ENCODE data around the gene TRIM24. TPM values are rescaled to one million over a fixed set of nuclear protein-coding genes. Genes with fewer than 3 reads are reported as not detected.

Gene TRIM24
- total RNA-seq, 1 experiment from 2014 or later, result 28.4 TPM

GRCh38 chr7:138607216-138608126 lies 147.4 kb downstream of the TRIM24 start:
- Histone ChIP-seq H3K27ac (ENCODE audit: low read length) (no peak overlapping the region), H3K9me3 (ENCODE audit: control insufficient read depth, insufficient read depth, low read depth, low read length) (no peaks in the 10 kb centered on the region), H3K36me3 (ENCODE audit: control insufficient read depth, insufficient read depth, low read length) (no peaks in the 10 kb centered on the region), H3K4me1 (ENCODE audit: control insufficient read depth, insufficient read depth, low read length) (no peaks in the 10 kb centered on the region), H3K27me3 (ENCODE audit: control insufficient read depth, insufficient read depth, low read length) (no peaks in the 10 kb centered on the region), H3K4me3 (ENCODE audit: low read depth in 2 of 2, low read length in 2 of 2) (no peak overlapping the region)
- no peak for ATAC-seq
- no TSS peak for BruUV-seq (replicated peaks)
- DNase-seq (ENCODE audit: low read depth, low spot score), result no peak
- CTCF ChIA-PET, result no interaction called here
- TF ChIP-seq POLR2AphosphoS5 (IDR thresholded peaks at IDR 0.05; ENCODE audit: low read depth, low read length) (no peak), TCF7L2 (IDR thresholded peaks at IDR 0.05; ENCODE audit: low read depth, low read length) (no peak), SIN3A (IDR thresholded peaks at IDR 0.05; ENCODE audit: borderline replicate concordance, insufficient read depth, low read depth, low read length) (no peak)
- TF ChIP-seq, protein P1, sequence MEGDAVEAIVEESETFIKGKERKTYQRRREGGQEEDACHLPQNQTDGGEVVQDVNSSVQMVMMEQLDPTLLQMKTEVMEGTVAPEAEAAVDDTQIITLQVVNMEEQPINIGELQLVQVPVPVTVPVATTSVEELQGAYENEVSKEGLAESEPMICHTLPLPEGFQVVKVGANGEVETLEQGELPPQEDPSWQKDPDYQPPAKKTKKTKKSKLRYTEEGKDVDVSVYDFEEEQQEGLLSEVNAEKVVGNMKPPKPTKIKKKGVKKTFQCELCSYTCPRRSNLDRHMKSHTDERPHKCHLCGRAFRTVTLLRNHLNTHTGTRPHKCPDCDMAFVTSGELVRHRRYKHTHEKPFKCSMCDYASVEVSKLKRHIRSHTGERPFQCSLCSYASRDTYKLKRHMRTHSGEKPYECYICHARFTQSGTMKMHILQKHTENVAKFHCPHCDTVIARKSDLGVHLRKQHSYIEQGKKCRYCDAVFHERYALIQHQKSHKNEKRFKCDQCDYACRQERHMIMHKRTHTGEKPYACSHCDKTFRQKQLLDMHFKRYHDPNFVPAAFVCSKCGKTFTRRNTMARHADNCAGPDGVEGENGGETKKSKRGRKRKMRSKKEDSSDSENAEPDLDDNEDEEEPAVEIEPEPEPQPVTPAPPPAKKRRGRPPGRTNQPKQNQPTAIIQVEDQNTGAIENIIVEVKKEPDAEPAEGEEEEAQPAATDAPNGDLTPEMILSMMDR (IDR thresholded peaks at IDR 0.05), result no peak
- TF ChIP-seq, protein P2, sequence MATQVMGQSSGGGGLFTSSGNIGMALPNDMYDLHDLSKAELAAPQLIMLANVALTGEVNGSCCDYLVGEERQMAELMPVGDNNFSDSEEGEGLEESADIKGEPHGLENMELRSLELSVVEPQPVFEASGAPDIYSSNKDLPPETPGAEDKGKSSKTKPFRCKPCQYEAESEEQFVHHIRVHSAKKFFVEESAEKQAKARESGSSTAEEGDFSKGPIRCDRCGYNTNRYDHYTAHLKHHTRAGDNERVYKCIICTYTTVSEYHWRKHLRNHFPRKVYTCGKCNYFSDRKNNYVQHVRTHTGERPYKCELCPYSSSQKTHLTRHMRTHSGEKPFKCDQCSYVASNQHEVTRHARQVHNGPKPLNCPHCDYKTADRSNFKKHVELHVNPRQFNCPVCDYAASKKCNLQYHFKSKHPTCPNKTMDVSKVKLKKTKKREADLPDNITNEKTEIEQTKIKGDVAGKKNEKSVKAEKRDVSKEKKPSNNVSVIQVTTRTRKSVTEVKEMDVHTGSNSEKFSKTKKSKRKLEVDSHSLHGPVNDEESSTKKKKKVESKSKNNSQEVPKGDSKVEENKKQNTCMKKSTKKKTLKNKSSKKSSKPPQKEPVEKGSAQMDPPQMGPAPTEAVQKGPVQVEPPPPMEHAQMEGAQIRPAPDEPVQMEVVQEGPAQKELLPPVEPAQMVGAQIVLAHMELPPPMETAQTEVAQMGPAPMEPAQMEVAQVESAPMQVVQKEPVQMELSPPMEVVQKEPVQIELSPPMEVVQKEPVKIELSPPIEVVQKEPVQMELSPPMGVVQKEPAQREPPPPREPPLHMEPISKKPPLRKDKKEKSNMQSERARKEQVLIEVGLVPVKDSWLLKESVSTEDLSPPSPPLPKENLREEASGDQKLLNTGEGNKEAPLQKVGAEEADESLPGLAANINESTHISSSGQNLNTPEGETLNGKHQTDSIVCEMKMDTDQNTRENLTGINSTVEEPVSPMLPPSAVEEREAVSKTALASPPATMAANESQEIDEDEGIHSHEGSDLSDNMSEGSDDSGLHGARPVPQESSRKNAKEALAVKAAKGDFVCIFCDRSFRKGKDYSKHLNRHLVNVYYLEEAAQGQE (IDR thresholded peaks at IDR 0.05; ENCODE audit: insufficient read depth in 1 of 2, low read depth in 2 of 2, low read length in 1 of 2), result no peak
- POLR2A ChIA-PET, result no interaction called here
- in situ Hi-C loops (cut with HindIII; ENCODE audit: low pct_unique_long_range_greater_than_20kb, low sequenced_read_pairs), result no loop called here
- intact Hi-C loops (cut with micrococcal nuclease; ENCODE audit: unreplicated experiment), result no loop called here

DNA sequence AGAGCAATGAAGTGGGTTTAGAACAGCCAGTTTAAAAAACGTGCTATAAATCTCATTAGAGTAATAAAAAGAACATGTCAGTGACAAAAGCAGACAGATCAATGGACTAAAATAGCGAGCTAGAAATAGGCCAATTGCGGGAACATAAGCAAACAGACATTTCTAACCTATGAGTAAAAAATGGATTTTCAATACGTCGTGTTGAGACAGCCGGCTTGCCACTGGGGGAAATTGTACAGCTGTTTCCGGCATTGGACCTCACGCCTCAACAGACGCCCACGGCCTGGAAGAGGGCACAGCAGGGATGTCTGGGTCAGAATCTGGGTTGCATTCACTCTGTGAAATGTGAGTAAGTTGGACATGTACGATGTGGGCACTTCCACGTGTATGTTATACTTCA lies 148.2 kb downstream of the TRIM24 start:
- Histone ChIP-seq H3K27ac (ENCODE audit: low read length) (no peak overlapping the region), H3K4me3 (ENCODE audit: low read depth in 2 of 2, low read length in 2 of 2) (no peak overlapping the region), H3K27me3 (ENCODE audit: control insufficient read depth, insufficient read depth, low read length) (no peaks in the 10 kb centered on the region), H3K36me3 (ENCODE audit: control insufficient read depth, insufficient read depth, low read length) (no peaks in the 10 kb centered on the region), H3K4me1 (ENCODE audit: control insufficient read depth, insufficient read depth, low read length) (no peaks in the 10 kb centered on the region), H3K9me3 (ENCODE audit: control insufficient read depth, insufficient read depth, low read depth, low read length) (no peaks in the 10 kb centered on the region)
- POLR2A ChIA-PET, result no interaction called here
- intact Hi-C loops (cut with micrococcal nuclease; ENCODE audit: unreplicated experiment) (no loop called here), in situ Hi-C loops (cut with HindIII; ENCODE audit: low pct_unique_long_range_greater_than_20kb, low sequenced_read_pairs) (no loop called here)
- DNase-seq (ENCODE audit: low read depth, low spot score), result no peak
- BruUV-seq (replicated peaks), result no TSS peak
- CTCF ChIA-PET, result no interaction called here
- TF ChIP-seq SIN3A (IDR thresholded peaks at IDR 0.05; ENCODE audit: borderline replicate concordance, insufficient read depth, low read depth, low read length) (no peak), POLR2AphosphoS5 (IDR thresholded peaks at IDR 0.05; ENCODE audit: low read depth, low read length) (no peak), TCF7L2 (IDR thresholded peaks at IDR 0.05; ENCODE audit: low read depth, low read length) (no peak)
- TF ChIP-seq, protein P1 (IDR thresholded peaks at IDR 0.05), result no peak
- TF ChIP-seq, protein P2 (IDR thresholded peaks at IDR 0.05; ENCODE audit: insufficient read depth in 1 of 2, low read depth in 2 of 2, low read length in 1 of 2), result no peak
- ATAC-seq, result no peak

Data from Panc1 (cell line).